Measurements from ENCODE around the gene PHRF1.

Gene PHRF1

DNA sequence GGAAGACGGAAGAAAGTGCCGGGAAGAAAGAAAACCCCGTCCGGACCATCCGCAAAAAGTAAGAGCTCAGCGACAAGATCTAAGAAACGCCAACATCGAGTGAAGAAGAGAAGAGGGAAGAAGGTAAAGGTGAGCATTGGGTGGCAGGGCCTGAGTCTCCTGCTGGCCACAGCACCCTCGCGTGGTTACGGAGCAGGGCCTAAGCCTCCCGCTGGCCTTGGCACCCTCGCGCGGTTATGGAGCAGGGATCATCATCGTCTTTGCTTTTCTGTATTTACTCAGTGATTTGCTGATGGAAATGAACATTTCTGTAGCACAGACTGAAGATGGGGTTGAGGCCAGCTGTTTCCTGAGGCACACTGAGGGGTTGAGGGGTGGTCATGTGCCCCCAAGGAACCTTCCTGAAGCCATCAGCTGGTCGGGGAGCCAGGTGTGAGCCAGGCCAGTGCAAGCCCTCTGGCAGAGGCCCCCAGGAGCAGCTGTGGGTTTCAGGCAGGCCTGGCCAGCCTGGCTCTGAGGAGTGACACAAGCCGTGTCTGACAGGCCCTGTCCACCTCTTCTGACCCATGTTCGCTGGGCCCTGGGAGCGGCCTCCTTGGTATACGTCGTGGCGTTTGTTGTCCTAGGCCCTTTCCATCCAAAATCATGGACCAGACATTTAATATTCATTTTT lies 25.4 kb downstream of the PHRF1 start:
- H3K4me3 ChIP-seq (replicated peaks; ENCODE audit: low read depth, low read length), result no peak overlapping the region
- peaks cover 41% of the 10 kb centered on the region for H3K36me3 ChIP-seq (ENCODE audit: control insufficient read depth, insufficient read depth, low read length)
- DNase-seq (ENCODE audit: extremely low read depth, insufficient read length), result no peak
- no peaks in the 10 kb centered on the region for H3K27me3 ChIP-seq (replicated peaks; ENCODE audit: control insufficient read depth, insufficient read depth, low read length)
- TF ChIP-seq, protein P1, sequence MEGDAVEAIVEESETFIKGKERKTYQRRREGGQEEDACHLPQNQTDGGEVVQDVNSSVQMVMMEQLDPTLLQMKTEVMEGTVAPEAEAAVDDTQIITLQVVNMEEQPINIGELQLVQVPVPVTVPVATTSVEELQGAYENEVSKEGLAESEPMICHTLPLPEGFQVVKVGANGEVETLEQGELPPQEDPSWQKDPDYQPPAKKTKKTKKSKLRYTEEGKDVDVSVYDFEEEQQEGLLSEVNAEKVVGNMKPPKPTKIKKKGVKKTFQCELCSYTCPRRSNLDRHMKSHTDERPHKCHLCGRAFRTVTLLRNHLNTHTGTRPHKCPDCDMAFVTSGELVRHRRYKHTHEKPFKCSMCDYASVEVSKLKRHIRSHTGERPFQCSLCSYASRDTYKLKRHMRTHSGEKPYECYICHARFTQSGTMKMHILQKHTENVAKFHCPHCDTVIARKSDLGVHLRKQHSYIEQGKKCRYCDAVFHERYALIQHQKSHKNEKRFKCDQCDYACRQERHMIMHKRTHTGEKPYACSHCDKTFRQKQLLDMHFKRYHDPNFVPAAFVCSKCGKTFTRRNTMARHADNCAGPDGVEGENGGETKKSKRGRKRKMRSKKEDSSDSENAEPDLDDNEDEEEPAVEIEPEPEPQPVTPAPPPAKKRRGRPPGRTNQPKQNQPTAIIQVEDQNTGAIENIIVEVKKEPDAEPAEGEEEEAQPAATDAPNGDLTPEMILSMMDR (IDR thresholded peaks at IDR 0.05; ENCODE audit: insufficient read depth, low read length, poor library complexity, severe bottlenecking), result no peak

DNA sequence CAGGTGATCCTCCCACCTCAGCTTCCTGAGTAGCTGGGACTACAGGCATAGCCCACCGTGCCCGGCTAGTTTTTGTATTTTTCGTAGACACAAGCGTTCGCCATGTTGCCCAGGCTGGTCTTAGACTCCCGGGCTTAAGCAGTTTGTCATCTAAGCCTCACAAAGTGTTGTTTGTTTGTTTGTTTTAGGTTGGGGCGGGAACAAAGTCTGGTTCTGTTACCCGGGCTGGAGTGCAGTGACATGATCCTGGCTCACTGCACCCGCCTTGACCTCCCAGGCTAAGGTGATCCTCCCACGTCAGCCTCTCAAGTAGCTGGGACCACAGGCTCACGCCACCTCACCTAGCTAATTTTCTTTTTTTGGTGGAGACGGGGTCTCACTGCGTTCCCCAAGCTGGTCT lies 26.9 kb downstream of the PHRF1 start:
- Histone ChIP-seq H3K27me3 (replicated peaks; ENCODE audit: control insufficient read depth, insufficient read depth, low read length) (no peaks in the 10 kb centered on the region), H3K36me3 (ENCODE audit: control insufficient read depth, insufficient read depth, low read length) (peaks cover 35% of the 10 kb centered on the region)
- TF ChIP-seq, protein P1 (IDR thresholded peaks at IDR 0.05; ENCODE audit: insufficient read depth, low read length, poor library complexity, severe bottlenecking), result no peak

DNA sequence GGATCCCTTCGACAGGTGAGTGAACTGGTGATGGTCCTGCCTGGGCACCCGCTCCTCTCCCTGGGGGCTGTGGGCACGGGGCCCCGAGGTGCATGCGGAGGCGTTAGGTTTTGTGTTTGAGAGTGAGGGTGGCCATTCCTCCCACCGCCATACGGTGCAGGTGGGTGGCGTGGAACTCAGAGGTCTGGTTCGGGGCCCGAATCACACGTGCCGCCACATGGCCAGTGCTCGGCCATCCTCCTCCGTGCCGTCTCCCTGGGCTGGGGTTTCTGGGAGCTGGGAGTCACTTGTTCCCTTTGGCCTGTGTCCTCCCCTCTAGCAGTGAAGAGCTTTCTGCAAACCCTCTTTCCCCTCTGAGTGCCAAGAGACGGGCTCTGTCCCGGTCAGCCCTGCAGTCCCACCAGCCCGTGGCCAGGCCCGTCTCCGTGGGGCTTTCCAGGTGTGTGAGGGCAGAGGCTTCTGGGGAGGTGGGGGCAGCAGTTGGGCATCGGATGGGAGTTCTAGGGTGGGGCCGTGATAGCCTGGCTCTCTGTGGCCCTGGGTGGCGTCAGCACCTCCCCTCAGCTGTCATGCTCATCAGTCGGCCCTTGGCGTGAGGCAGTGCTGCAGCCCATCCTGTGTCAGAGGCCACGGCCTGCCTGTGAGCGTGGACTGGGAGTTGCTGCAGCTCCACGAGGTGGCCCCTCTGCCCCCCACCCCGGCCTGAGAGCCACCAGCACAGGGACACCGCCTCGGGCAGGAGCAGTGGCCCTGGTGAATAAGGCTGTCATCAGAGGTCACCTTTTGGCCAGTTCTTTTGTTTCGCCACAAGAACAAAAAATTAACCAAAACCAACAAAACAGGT lies 29.2 kb downstream of the PHRF1 start:
- H3K4me3 ChIP-seq (replicated peaks; ENCODE audit: low read depth, low read length), result no peak overlapping the region
- peaks cover 38% of the 10 kb centered on the region for H3K36me3 ChIP-seq (ENCODE audit: control insufficient read depth, insufficient read depth, low read length)
- TF ChIP-seq, protein P1 (IDR thresholded peaks at IDR 0.05; ENCODE audit: insufficient read depth, low read length, poor library complexity, severe bottlenecking), result no peak
- no peak for DNase-seq (ENCODE audit: extremely low read depth, insufficient read length)
- H3K27me3 ChIP-seq (replicated peaks; ENCODE audit: control insufficient read depth, insufficient read depth, low read length), result no peaks in the 10 kb centered on the region

More for the DNA sequence above, 26.9 kb downstream of the PHRF1 start:
- no peak overlapping the region for H3K4me3 ChIP-seq (replicated peaks; ENCODE audit: low read depth, low read length)
- DNase-seq (ENCODE audit: extremely low read depth, insufficient read length), result no peak

DNA sequence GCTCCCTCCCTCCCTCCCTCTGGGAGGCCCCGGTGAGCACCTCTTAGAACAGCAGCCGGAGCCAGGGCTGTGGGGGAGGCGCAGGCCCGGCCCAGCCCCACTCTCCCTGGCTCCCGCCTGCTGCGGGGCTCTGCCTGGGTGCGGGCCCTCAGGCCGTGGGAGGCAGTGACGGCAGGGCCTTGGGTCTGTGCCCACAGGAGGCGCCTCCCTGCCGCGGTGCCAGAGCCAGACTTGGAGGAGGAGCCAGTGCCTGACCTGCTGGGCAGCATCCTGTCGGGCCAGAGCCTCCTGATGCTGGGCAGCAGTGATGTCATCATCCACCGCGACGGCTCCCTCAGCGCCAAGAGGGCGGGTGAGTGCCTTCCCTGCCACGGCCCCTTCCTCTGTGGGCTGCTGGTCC lies 30.0 kb downstream of the PHRF1 start:
- Histone ChIP-seq H3K4me3 (replicated peaks; ENCODE audit: low read depth, low read length) (no peak overlapping the region), H3K27me3 (replicated peaks; ENCODE audit: control insufficient read depth, insufficient read depth, low read length) (no peaks in the 10 kb centered on the region), H3K36me3 (ENCODE audit: control insufficient read depth, insufficient read depth, low read length) (peaks cover 45% of the 10 kb centered on the region)
- TF ChIP-seq, protein P1 (IDR thresholded peaks at IDR 0.05; ENCODE audit: insufficient read depth, low read length, poor library complexity, severe bottlenecking), result no peak
- DNase-seq (ENCODE audit: extremely low read depth, insufficient read length), result no peak

DNA sequence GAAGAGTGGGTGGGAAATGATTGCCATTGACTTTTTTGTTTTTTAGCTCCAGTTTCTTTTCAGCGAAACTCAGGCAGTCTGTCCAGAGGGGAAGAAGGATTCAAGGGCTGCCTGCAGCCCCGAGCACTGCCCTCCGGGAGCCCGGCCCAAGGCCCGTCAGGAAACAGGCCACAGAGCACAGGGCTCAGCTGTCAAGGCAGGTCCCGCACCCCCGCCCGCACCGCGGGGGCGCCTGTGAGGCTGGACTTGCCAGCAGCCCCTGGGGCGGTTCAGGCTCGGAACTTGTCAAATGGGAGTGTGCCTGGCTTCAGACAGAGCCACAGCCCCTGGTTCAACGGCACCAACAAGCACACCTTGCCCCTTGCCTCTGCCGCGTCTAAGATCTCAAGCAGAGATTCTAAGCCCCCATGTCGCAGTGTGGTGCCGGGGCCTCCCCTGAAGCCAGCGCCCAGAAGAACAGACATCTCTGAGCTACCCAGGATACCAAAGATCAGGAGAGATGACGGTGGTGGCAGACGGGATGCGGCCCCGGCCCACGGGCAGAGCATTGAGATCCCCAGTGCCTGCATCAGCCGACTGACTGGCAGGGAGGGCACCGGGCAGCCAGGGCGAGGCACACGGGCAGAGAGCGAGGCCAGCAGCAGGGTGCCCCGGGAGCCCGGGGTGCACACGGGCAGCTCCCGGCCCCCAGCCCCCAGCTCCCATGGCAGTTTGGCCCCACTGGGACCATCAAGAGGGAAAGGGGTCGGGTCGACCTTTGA lies 30.9 kb downstream of the PHRF1 start:
- Histone ChIP-seq H3K36me3 (ENCODE audit: control insufficient read depth, insufficient read depth, low read length) (peaks cover 44% of the 10 kb centered on the region), H3K27me3 (replicated peaks; ENCODE audit: control insufficient read depth, insufficient read depth, low read length) (no peaks in the 10 kb centered on the region), H3K4me3 (replicated peaks; ENCODE audit: low read depth, low read length) (no peak overlapping the region)
- TF ChIP-seq, protein P1 (IDR thresholded peaks at IDR 0.05; ENCODE audit: insufficient read depth, low read length, poor library complexity, severe bottlenecking), result no peak
- DNase-seq (ENCODE audit: extremely low read depth, insufficient read length), result no peak
